ENCODE data around the gene LGR6.

GRCh38 chr1:202187041-202187671 lies 6.4 kb upstream of the LGR6 start:
- TF ChIP-seq ZNF274 (IDR thresholded peaks at IDR 0.05; ENCODE audit: low read depth, low read length) (no peak), YY1 (IDR thresholded peaks at IDR 0.05; ENCODE audit: insufficient read depth, insufficient read length) (no peak)

Data from NT2/D1 (cell line).